ENCODE results near the gene SLC66A2.
"Not testable (repeated sequence)": the region's sequence is repeated elsewhere in the genome, so short reads cannot be mapped to it uniquely, and the experiment has no call there.

SLC66A2 gene

GRCh38 chr18:79970419-79971133, 19.1 kb upstream of the SLC66A2 start:
- no peak for DNase-seq

GRCh38 chr18:79965119-79965902, 13.9 kb upstream of the SLC66A2 start:
- no peak for DNase-seq

- no peak for DNase-seq
Observed at GRCh38 chr18:79964330-79965118, 13.1 kb upstream of the SLC66A2 start, which contains the start of gene HSBP1L1. Gene HSBP1L1 (plus strand): TSS chr18:79964643. CDS start chr18:79964736, 93 bp downstream.

- no peak for DNase-seq
Observed at GRCh38 chr18:79963658-79964329, 12.3 kb upstream of the SLC66A2 start.

GRCh38 chr18:79962835-79963657, 11.6 kb upstream of the SLC66A2 start:
- no peak for DNase-seq

GRCh38 chr18:79962311-79962710, 10.9 kb upstream of the SLC66A2 start:
- DNase-seq = no peak

- DNase-seq = no peak
Observed at GRCh38 chr18:79961527-79962291, 10.3 kb upstream of the SLC66A2 start.

- no peak for DNase-seq
Observed at GRCh38 chr18:79960921-79961526, 9.6 kb upstream of the SLC66A2 start.

- DNase-seq = not testable (repeated sequence)
Observed at GRCh38 chr18:79960161-79960801, 8.8 kb upstream of the SLC66A2 start.

GRCh38 chr18:79958981-79959380, 7.5 kb upstream of the SLC66A2 start:
- no peak for DNase-seq

- DNase-seq = no peak
Observed at GRCh38 chr18:79956276-79956675, 4.8 kb upstream of the SLC66A2 start.

- DNase-seq = no peak
Observed at GRCh38 chr18:79955302-79956075, 4.0 kb upstream of the SLC66A2 start.

GRCh38 chr18:79954791-79955190, 3.3 kb upstream of the SLC66A2 start:
- DNase-seq = no peak

- no peak for DNase-seq
Observed at GRCh38 chr18:79953971-79954651, 2.7 kb upstream of the SLC66A2 start.

- DNase-seq = no peak
Observed at GRCh38 chr18:79952996-79953559, 1.6 kb upstream of the SLC66A2 start.

- no peak for DNase-seq
Observed at GRCh38 chr18:79952456-79952995, 1.1 kb upstream of the SLC66A2 start.

- DNase-seq = no peak
Observed at GRCh38 chr18:79950515-79951341, 725 bp downstream of the SLC66A2 start.

Data from NCI-H1417 treated with DMSO at 0.1 percent for 48 hours (cell line).